SKM-1 treated with dmso at 0.1 percent for 144 hours (cell line): ENCODE measurements around the gene OR52B2.

Experiments used
- DNase-seq: peaks from one replicate; lab custom pipeline; 2025; ENCODE audit not compliant: unreplicated experiment; lab: John Stamatoyannopoulos, UW

OR52B2 gene

GRCh38 chr11:6170226-6170625 is at the start of gene OR52B2:
TSS of gene OR52B2 (minus strand) at chr11:6170326. CDS start at chr11:6170326, 0 bp downstream.
- DNase-seq: no peak

GRCh38 chr11:6219359-6219758 is 49.2 kb upstream of the OR52B2 start:
- no peak for DNase-seq

GRCh38 chr11:6217722-6218121 is 47.6 kb upstream of the OR52B2 start:
- DNase-seq: no peak

- no peak for DNase-seq
Observed at GRCh38 chr11:6216501-6216900, 46.4 kb upstream of the OR52B2 start.

GRCh38 chr11:6214530-6214929 is 44.4 kb upstream of the OR52B2 start:
- DNase-seq: no peak

GRCh38 chr11:6210274-6210955 is 40.3 kb upstream of the OR52B2 start:
- DNase-seq: no peak

GRCh38 chr11:6209801-6210200 is 39.7 kb upstream of the OR52B2 start:
- no peak for DNase-seq

GRCh38 chr11:6206456-6207180 is 36.5 kb upstream of the OR52B2 start:
- no peak for DNase-seq

- no peak for DNase-seq
Observed at GRCh38 chr11:6205366-6205765, 35.2 kb upstream of the OR52B2 start, which contains the start of gene C11orf42. TSS of gene C11orf42 (plus strand) at chr11:6205557. CDS start at chr11:6205616, 59 bp downstream.

- peak; percentile 77 for DNase-seq
Observed at GRCh38 chr11:6204706-6205105, 34.6 kb upstream of the OR52B2 start.

GRCh38 chr11:6203327-6203726 is 33.2 kb upstream of the OR52B2 start:
- no peak for DNase-seq

GRCh38 chr11:6202041-6202440 is 31.9 kb upstream of the OR52B2 start:
- no peak for DNase-seq

- DNase-seq: peak; percentile 47
Observed at GRCh38 chr11:6201481-6201880, 31.4 kb upstream of the OR52B2 start.

- peak; percentile 98 for DNase-seq
Observed at GRCh38 chr11:6200975-6201374, 30.8 kb upstream of the OR52B2 start.

GRCh38 chr11:6199174-6199810 is 29.2 kb upstream of the OR52B2 start, which contains the start of gene OR52W1:
TSS of gene OR52W1 (plus strand) at chr11:6199224. CDS start at chr11:6199224, 0 bp downstream.
- no peak for DNase-seq

GRCh38 chr11:6197466-6198200 is 27.5 kb upstream of the OR52B2 start:
- no peak for DNase-seq

GRCh38 chr11:6196396-6196795 is 26.3 kb upstream of the OR52B2 start:
- no peak for DNase-seq

GRCh38 chr11:6194065-6194581 is 24.0 kb upstream of the OR52B2 start:
- DNase-seq: no peak

GRCh38 chr11:6191742-6192141 is 21.6 kb upstream of the OR52B2 start:
- peak; percentile 62 for DNase-seq

GRCh38 chr11:6175440-6175839 is 5.3 kb upstream of the OR52B2 start:
- no peak for DNase-seq
